ENCODE results near the gene TLK2.
"Not testable (repeated sequence)": the region's sequence is repeated elsewhere in the genome, so short reads cannot be mapped to it uniquely, and the experiment has no call there.

TLK2 gene

DNA sequence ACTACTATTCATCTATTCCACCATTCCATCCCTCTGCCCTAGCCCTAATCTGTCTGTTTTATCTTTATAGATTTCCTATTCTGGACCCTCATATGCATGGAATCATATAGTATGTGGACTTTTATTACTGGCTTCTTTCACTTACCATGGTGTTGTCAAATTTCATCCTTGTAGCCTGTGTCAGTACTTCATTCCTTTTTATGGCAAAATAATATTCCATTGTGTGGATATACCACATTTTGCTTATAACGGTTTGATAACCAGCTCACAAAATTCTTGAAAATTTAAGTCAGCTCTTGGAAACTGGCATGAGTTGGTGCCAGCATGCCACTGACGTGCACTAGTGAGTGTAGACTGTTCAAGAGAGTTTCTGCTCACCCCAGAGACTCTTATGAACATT, 118.5 kb downstream of the TLK2 start:
- H3K27ac ChIP-seq (ENCODE audit: low read depth, low read length) = no peak overlapping the region
- H3K27me3 ChIP-seq (ENCODE audit: control insufficient read depth, insufficient read depth, low read length) = no peaks in the 10 kb centered on the region
- no peak overlapping the region for H3K9ac ChIP-seq (ENCODE audit: low read length)
- H3K36me3 ChIP-seq (ENCODE audit: control insufficient read depth, insufficient read depth, low read length) = peaks cover 27% of the 10 kb centered on the region
- H3K4me3 ChIP-seq (ENCODE audit: low read length) = no peak overlapping the region
- H3K4me1 ChIP-seq (ENCODE audit: control insufficient read depth, insufficient read depth, low read length) = no peaks in the 10 kb centered on the region

DNA sequence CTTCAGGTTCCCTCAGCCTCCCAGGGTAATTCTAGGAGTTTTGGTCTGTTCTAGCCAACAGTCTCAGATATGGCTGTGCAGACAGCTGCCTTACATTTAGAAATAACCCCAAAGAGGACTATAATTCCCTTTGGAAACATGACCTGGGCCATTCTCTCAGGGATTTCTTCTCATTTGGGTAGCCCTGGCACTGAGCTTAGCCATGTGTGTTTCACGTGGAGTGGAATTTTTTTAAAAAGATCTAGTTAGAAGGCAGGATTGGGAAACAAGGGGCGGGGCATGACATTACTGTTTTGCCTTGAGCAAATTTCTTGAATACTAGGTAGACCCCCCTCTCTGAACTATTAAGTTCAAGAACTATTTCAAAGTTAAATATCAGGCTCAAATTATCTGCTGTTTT, 119.3 kb downstream of the TLK2 start:
- Histone ChIP-seq H3K27me3 (ENCODE audit: control insufficient read depth, insufficient read depth, low read length) (no peaks in the 10 kb centered on the region), H3K4me1 (ENCODE audit: control insufficient read depth, insufficient read depth, low read length) (no peaks in the 10 kb centered on the region), H3K9ac (ENCODE audit: low read length) (no peak overlapping the region), H3K36me3 (ENCODE audit: control insufficient read depth, insufficient read depth, low read length) (peaks cover 34% of the 10 kb centered on the region), H3K4me3 (ENCODE audit: low read length) (no peak overlapping the region), H3K27ac (ENCODE audit: low read depth, low read length) (no peak overlapping the region)

DNA sequence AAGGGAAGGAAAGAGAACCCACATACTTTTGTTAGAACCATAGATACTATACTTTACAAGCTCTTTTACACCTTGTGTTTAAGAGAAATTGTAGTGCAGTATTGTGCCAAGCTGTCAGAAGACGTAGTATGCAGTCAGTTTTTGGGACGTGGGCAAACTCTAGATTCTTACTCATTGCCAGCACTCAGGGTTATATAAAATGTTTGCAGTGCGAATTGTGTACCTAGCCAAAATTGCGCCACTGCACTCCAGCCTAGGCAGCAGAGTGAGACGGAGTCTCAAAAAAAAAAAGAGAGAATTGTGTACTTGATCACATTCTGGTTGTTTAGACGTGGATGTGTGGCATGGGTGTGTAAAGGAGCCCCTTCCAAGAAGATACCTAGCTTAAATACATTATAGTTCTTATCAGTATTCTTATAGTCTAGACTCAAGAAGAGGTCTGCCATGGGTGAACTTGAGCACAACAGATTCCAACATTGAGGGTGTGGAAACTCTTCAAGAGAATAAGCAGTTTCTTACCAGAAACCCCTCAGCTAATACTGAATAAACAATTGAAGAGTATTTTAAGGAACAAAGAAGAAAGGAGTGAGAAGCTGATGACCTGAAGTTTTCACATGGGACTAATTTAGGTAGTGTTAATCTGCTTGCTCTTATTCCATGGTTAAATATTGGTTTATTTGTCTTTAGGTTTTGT, 121.5 kb downstream of the TLK2 start:
- Histone ChIP-seq H3K4me1 (ENCODE audit: control insufficient read depth, insufficient read depth, low read length) (no peaks in the 10 kb centered on the region), H3K4me3 (ENCODE audit: low read length) (no peak overlapping the region), H3K9ac (ENCODE audit: low read length) (no peak overlapping the region), H3K27ac (ENCODE audit: low read depth, low read length) (no peak overlapping the region), H3K36me3 (ENCODE audit: control insufficient read depth, insufficient read depth, low read length) (peaks cover 31% of the 10 kb centered on the region), H3K27me3 (ENCODE audit: control insufficient read depth, insufficient read depth, low read length) (no peaks in the 10 kb centered on the region)

DNA sequence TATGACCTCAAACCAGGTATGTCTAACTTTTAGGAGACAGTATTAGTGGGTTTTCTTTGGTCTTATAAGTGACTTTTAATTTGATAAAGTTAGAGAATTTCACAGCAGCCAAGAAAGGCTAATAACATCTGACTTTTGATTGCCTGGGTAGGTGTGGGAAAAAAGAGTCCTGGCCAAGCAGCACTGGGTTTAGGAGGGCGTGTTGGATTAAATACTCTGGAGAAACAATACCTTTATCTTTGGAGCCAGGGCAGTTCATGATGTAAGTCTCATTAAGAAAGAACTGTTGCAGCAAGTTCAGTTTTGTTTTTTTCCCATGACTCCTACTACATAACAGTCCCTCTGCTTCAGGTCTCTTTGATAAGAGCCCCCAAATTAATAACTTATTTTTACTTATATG, 122.2 kb downstream of the TLK2 start:
- H3K36me3 ChIP-seq (ENCODE audit: control insufficient read depth, insufficient read depth, low read length) = peaks cover 31% of the 10 kb centered on the region
- no peak overlapping the region for H3K9ac ChIP-seq (ENCODE audit: low read length)
- no peaks in the 10 kb centered on the region for H3K4me1 ChIP-seq (ENCODE audit: control insufficient read depth, insufficient read depth, low read length)
- no peaks in the 10 kb centered on the region for H3K27me3 ChIP-seq (ENCODE audit: control insufficient read depth, insufficient read depth, low read length)
- H3K27ac ChIP-seq (ENCODE audit: low read depth, low read length) = no peak overlapping the region
- H3K4me3 ChIP-seq (ENCODE audit: low read length) = no peak overlapping the region

DNA sequence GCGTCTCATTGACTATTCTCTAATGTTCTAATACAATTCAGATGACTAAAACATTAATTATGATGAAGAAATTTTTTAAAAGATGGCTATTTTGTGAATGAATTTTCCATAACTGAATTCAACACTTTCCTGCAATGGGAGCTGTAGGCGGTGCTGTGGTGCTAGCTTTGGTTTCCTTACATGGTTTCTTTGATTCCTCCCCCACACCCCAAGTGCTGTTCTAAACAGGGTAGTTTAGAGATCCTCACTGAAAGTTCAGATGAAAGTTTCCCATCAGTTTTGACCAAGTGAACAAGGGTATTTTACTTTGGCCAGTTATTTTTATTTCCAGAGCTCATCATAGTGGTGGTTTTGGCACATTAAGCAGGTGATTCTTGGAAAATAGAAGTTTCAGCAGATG, 122.8 kb downstream of the TLK2 start:
- Histone ChIP-seq H3K27me3 (ENCODE audit: control insufficient read depth, insufficient read depth, low read length) (no peaks in the 10 kb centered on the region), H3K36me3 (ENCODE audit: control insufficient read depth, insufficient read depth, low read length) (peaks cover 30% of the 10 kb centered on the region), H3K27ac (ENCODE audit: low read depth, low read length) (no peak overlapping the region), H3K9ac (ENCODE audit: low read length) (no peak overlapping the region), H3K4me1 (ENCODE audit: control insufficient read depth, insufficient read depth, low read length) (no peaks in the 10 kb centered on the region), H3K4me3 (ENCODE audit: low read length) (no peak overlapping the region)

DNA sequence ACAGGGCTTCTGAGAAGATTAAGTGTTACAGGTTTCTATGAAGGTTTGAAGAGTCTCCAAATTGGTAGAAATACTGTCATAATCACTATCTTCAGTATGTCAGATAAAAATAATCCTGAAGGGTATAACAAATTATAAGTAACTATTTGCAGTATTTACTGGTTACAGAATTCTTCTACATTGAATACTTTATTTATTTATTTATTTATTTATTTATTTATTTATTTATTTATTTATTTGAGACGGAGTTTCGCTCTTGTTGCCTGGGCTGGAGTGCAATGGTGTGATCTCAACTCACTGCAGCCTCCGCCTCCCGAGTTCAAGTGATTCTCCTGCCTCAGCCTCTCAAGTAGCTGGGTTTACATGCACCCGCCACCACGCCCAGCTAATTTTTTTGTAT, 125.2 kb downstream of the TLK2 start:
- not testable (repeated sequence) for H3K4me1 ChIP-seq (ENCODE audit: control insufficient read depth, insufficient read depth, low read length); H3K27me3 ChIP-seq (ENCODE audit: control insufficient read depth, insufficient read depth, low read length); H3K9ac ChIP-seq (ENCODE audit: low read length); H3K27ac ChIP-seq (ENCODE audit: low read depth, low read length); H3K4me3 ChIP-seq (ENCODE audit: low read length)
- H3K36me3 ChIP-seq (ENCODE audit: control insufficient read depth, insufficient read depth, low read length) = peaks cover 30% of the 10 kb centered on the region

DNA sequence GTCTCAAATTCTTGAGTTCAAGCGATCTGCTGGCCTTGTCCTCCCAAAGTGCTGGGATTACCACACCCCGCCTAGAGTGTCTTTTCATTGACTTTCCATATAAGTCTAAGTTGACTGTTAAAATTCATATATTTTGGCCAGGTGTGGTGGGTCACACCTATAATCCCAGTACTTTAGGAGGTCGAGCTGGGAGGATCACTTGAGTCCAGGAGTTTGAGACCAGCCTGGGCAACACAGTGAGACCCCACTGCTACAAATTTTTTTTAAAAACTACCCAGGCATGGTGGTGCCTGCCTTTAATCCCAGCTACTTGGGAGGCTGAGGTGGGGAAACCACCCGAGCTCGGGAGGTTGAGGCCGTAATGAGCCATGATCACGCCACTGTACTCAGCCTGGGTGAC, 127.0 kb downstream of the TLK2 start:
- no peak overlapping the region for H3K9ac ChIP-seq (ENCODE audit: low read length)
- no peaks in the 10 kb centered on the region for H3K27me3 ChIP-seq (ENCODE audit: control insufficient read depth, insufficient read depth, low read length)
- H3K36me3 ChIP-seq (ENCODE audit: control insufficient read depth, insufficient read depth, low read length) = peaks cover 33% of the 10 kb centered on the region
- no peak overlapping the region for H3K4me3 ChIP-seq (ENCODE audit: low read length)
- no peaks in the 10 kb centered on the region for H3K4me1 ChIP-seq (ENCODE audit: control insufficient read depth, insufficient read depth, low read length)
- no peak overlapping the region for H3K27ac ChIP-seq (ENCODE audit: low read depth, low read length)

DNA sequence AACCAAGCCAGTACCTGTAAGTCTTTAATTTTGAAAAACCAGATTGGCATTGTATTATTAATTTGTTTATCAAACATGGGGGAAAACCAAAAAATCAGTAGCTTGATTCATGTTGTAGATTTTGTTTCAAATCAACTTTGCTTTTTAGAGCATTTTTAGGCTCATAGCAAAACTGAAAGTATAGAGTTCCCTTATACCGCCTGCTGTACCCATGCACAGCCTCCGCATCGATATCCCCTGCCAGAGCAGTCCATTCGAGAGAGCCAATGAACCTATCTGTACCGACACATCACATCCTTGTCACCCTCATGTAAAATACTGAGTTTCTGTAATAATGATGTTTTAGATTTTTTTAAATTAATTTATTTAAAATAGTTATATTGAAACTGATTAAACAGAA, 132.7 kb downstream of the TLK2 start:
- Histone ChIP-seq H3K4me3 (ENCODE audit: low read length) (no peak overlapping the region), H3K36me3 (ENCODE audit: control insufficient read depth, insufficient read depth, low read length) (peaks cover 31% of the 10 kb centered on the region), H3K9ac (ENCODE audit: low read length) (no peak overlapping the region), H3K4me1 (ENCODE audit: control insufficient read depth, insufficient read depth, low read length) (no peaks in the 10 kb centered on the region), H3K27me3 (ENCODE audit: control insufficient read depth, insufficient read depth, low read length) (no peaks in the 10 kb centered on the region), H3K27ac (ENCODE audit: low read depth, low read length) (no peak overlapping the region)

DNA sequence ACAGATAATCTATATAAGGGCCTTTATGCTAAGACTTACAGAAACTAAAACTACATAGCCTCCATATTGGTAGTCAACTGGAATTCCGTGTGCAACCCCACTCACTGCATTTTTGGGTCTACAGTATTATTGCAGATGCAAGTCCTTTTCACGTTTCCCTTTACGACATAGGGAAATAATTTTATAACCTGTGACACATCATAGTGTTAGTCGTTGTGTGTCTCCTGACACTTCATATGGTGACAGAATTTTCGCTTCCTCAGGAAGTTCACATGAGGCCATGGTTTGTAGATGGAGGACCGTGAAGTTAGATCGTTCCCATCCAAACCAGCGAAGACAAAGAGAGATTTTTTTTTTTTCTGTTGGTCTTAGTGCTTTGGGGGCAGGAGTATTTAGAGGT, 133.1 kb downstream of the TLK2 start:
- Histone ChIP-seq H3K27ac (ENCODE audit: low read depth, low read length) (no peak overlapping the region), H3K36me3 (ENCODE audit: control insufficient read depth, insufficient read depth, low read length) (peaks cover 32% of the 10 kb centered on the region), H3K4me1 (ENCODE audit: control insufficient read depth, insufficient read depth, low read length) (no peaks in the 10 kb centered on the region), H3K4me3 (ENCODE audit: low read length) (no peak overlapping the region), H3K27me3 (ENCODE audit: control insufficient read depth, insufficient read depth, low read length) (no peaks in the 10 kb centered on the region), H3K9ac (ENCODE audit: low read length) (no peak overlapping the region)

DNA sequence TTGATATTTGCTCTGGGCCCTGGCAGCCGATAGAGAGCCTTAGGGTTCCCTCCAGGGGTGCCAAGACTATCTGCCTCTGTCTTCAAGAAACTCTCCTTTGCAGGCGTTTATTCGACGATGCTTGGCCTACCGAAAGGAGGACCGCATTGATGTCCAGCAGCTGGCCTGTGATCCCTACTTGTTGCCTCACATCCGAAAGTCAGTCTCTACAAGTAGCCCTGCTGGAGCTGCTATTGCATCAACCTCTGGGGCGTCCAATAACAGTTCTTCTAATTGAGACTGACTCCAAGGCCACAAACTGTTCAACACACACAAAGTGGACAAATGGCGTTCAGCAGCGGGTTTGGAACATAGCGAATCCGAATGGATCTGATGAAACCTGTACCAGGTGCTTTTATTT, 133.7 kb downstream of the TLK2 start:
- peaks cover 32% of the 10 kb centered on the region for H3K36me3 ChIP-seq (ENCODE audit: control insufficient read depth, insufficient read depth, low read length)
- not testable (repeated sequence) for H3K27ac ChIP-seq (ENCODE audit: low read depth, low read length)

DNA sequence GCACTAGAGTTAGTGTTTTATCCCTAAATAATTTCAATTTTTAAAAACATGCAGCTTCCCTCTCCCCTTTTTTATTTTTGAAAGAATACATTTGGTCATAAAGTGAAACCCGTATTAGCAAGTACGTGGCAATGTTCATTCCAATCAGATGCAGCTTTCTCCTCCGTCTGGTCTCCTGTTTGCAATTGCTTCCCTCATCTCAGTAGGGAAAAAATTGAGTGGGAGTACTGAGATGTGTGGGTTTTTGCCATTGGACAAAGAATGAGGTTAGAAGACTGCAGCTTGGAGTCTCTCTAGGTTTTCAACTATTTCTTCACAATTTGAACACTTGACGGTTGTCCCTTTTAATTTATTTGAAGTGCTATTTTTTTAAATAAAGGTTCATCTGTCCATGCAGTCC, 134.5 kb downstream of the TLK2 start:
- not testable (repeated sequence) for H3K4me1 ChIP-seq (ENCODE audit: control insufficient read depth, insufficient read depth, low read length); H3K4me3 ChIP-seq (ENCODE audit: low read length); H3K9ac ChIP-seq (ENCODE audit: low read length); H3K27me3 ChIP-seq (ENCODE audit: control insufficient read depth, insufficient read depth, low read length); H3K27ac ChIP-seq (ENCODE audit: low read depth, low read length)
- peaks cover 25% of the 10 kb centered on the region for H3K36me3 ChIP-seq (ENCODE audit: control insufficient read depth, insufficient read depth, low read length)

More for the DNA sequence above, 133.7 kb downstream of the TLK2 start:
- not testable (repeated sequence) for H3K27me3 ChIP-seq (ENCODE audit: control insufficient read depth, insufficient read depth, low read length); H3K4me3 ChIP-seq (ENCODE audit: low read length); H3K4me1 ChIP-seq (ENCODE audit: control insufficient read depth, insufficient read depth, low read length); H3K9ac ChIP-seq (ENCODE audit: low read length)

DNA sequence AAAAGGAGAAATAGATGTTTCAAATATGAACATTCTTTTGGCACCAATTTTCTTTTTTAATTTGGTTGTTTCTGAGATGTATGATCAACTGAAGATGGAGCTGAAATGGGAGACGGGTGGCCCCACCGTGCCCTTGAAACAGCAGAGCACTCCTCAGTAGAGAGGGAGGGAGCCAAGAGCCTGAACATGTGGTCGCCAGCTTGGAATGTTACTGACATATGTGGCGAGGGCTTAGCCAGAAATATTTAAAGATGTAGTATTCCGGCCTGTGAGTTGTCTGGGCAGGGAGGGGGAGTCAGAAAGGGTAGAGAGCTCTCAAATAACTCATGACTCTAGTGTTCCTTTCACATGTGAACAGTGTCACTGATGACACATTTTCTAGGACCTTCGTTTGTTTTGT, 135.5 kb downstream of the TLK2 start:
- Histone ChIP-seq H3K36me3 (ENCODE audit: control insufficient read depth, insufficient read depth, low read length) (peaks cover 22% of the 10 kb centered on the region), H3K27ac (ENCODE audit: low read depth, low read length) (no peak overlapping the region), H3K4me3 (ENCODE audit: low read length) (no peak overlapping the region), H3K27me3 (ENCODE audit: control insufficient read depth, insufficient read depth, low read length) (no peaks in the 10 kb centered on the region), H3K9ac (ENCODE audit: low read length) (no peak overlapping the region), H3K4me1 (ENCODE audit: control insufficient read depth, insufficient read depth, low read length) (no peaks in the 10 kb centered on the region)

DNA sequence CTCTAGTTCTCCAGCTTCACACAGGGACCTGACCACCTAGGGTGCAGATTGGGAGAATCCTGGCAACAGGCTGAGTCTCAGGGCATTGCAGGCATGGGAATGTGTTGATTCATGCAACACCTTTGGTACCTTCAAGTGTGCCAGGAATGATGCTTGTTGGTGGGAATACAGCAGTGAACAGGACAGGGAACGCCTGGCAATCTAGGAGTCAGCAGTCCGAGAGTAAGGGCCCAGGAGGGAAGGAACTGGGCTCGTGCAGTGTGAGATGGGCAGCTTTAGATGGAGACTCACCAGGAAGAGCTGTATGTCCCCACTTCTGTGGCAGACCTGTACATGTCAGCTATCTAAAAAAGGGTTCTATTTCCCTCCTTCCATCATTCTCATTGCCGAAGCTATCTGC, 136.9 kb downstream of the TLK2 start:
- H3K9ac ChIP-seq (ENCODE audit: low read length) = no peak overlapping the region
- H3K36me3 ChIP-seq (ENCODE audit: control insufficient read depth, insufficient read depth, low read length) = peaks cover 15% of the 10 kb centered on the region
- no peak overlapping the region for H3K4me3 ChIP-seq (ENCODE audit: low read length)
- H3K27me3 ChIP-seq (ENCODE audit: control insufficient read depth, insufficient read depth, low read length) = no peaks in the 10 kb centered on the region
- no peak overlapping the region for H3K27ac ChIP-seq (ENCODE audit: low read depth, low read length)
- no peaks in the 10 kb centered on the region for H3K4me1 ChIP-seq (ENCODE audit: control insufficient read depth, insufficient read depth, low read length)

All from rectal smooth muscle tissue (tissue), 1 donor.